HCT116 (cell line): ENCODE data around the gene PPP1R1B. TPM values are rescaled to one million over a fixed set of nuclear protein-coding genes. Genes with fewer than 3 reads are reported as not detected.

Experiments used
- ATAC-seq: fragments of 200-7000 bp; cut with Tn5 transposase; 2 replicates; pipeline ENCODE4 v1.9.1; 2020; ENCODE audit warnings: mild to moderate bottlenecking, moderate library complexity
- BruUV-seq: library from RNA; stranded (reverse); fragments of 400-500 nt; replicated peaks from 2 replicates; lab custom pipeline; 2021; lab: Mats Ljungman, UMichigan
- CTCF ChIA-PET: fragments of 300-600 bp; sonication (Branson Sonifier 250); formaldehyde crosslinking; loops from one replicate; lab custom pipeline; 2021; ENCODE audit warnings: antibody characterized with exemption; lab: Charles Lee
- POLR2A ChIA-PET: fragments of 300-600, 350-600 bp; sonication (Branson Sonifier 250); formaldehyde crosslinking; loops from one replicate; lab custom pipeline; 2021; ENCODE audit warnings: antibody characterized with exemption; lab: Charles Lee
- RAD21 ChIA-PET, 2 experiments: fragments of 300-600 bp; sonication (Branson Sonifier 250); formaldehyde crosslinking; loops; one replicate each; lab custom pipeline; 2023; ENCODE audit warnings: low total read pairs in 2 of 2; ENCODE audit not compliant: uncharacterized antibody in 2 of 2, unreplicated experiment in 2 of 2, low non-redundant PET in 1 of 2; lab: Charles Lee
- DNase-seq: peaks from one replicate; pipeline ENCODE4 v3.0.0-alpha.2; 2010; ENCODE audit warnings: low read depth, low spot score
- H2AFZ ChIP-seq: fragments of 200-600 bp; shearing (Covaris generic), sonication (generic); 2 replicates; pipeline ENCODE4 v1.6.1; 2017; ENCODE audit warnings: low read depth, mixed run types, mixed read lengths, antibody characterized with exemption, low read length; ENCODE audit not compliant: poor library complexity, severe bottlenecking
- H3K27ac ChIP-seq: 2 replicates; pipeline ENCODE4 v1.5.1; 2012; ENCODE audit warnings: low read depth, low read length
- H3K27me3 ChIP-seq: fragments of 200-600 bp; sonication (generic); 2 replicates; pipeline ENCODE4 v1.6.1; 2016; ENCODE audit warnings: mixed run types, low read length, mixed read lengths; ENCODE audit not compliant: insufficient read depth
- H3K36me3 ChIP-seq, 2 experiments: fragments of 200-500 bp in 1 of 2; fragments of 200-600 bp in 1 of 2; sonication (Bioruptor generic) in 1 of 2; sonication (generic) in 1 of 2; 2 replicates each; pipeline versions ENCODE4 v1.5.1 to v1.6.1; 2014 to 2016; ENCODE audit warnings: low read length in 2 of 2, inconsistent platforms in 1 of 2, mixed read lengths in 1 of 2, mixed run types in 1 of 2; ENCODE audit not compliant: insufficient read depth in 2 of 2, control insufficient read depth in 1 of 2
- H3K4me1 ChIP-seq, 2 experiments: fragments of 200-600 bp in 1 of 2; sonication (generic) in 1 of 2; 2 replicates each; pipeline versions ENCODE4 v1.5.1 to v1.6.1; 2012 to 2017; ENCODE audit warnings: low read length in 2 of 2, inconsistent platforms in 1 of 2, mild to moderate bottlenecking in 1 of 2, mixed read lengths in 1 of 2, mixed run types in 1 of 2, moderate library complexity in 1 of 2; ENCODE audit not compliant: insufficient read depth in 2 of 2, control insufficient read depth in 1 of 2
- H3K4me2 ChIP-seq: fragments of 200-600 bp; sonication (generic); 2 replicates; pipeline ENCODE4 v1.6.1; 2017; ENCODE audit warnings: mixed run types, low read length, mixed read lengths
- H3K4me3 ChIP-seq, 2 experiments: fragments of 200-600 bp in 1 of 2; sonication (generic) in 1 of 2; replicated peaks in 1 of 2; 2 replicates each; pipeline ENCODE4 v1.5.1; 2011 to 2016; ENCODE audit warnings: low read length in 2 of 2, control low read depth in 1 of 2, low read depth in 1 of 2, mild to moderate bottlenecking in 1 of 2, mixed read lengths in 1 of 2, mixed run types in 1 of 2
- H3K79me2 ChIP-seq: fragments of 200-600 bp; sonication (generic); 2 replicates; pipeline ENCODE4 v1.6.1; 2017; ENCODE audit warnings: mild to moderate bottlenecking, mixed run types, low read length, moderate library complexity, mixed read lengths; ENCODE audit not compliant: insufficient read depth
- H3K9ac ChIP-seq: fragments of 200-600 bp; sonication (generic); 2 replicates; pipeline ENCODE4 v1.6.1; 2016; ENCODE audit warnings: low read length, mixed read lengths
- H3K9me2 ChIP-seq: fragments of 200-600 bp; sonication (generic), shearing (Covaris generic); 2 replicates; pipeline ENCODE4 v1.6.1; 2017; ENCODE audit warnings: mixed run types, mild to moderate bottlenecking, moderate library complexity; ENCODE audit not compliant: insufficient read depth
- H3K9me3 ChIP-seq, 2 experiments: fragments of 200-500 bp in 1 of 2; fragments of 200-600 bp in 1 of 2; sonication (Bioruptor generic) in 1 of 2; sonication (generic) in 1 of 2; 2 replicates each; pipeline ENCODE4 v1.6.1; 2014 to 2017; ENCODE audit warnings: low read length in 2 of 2, mixed read lengths in 2 of 2, inconsistent platforms in 1 of 2, low read depth in 1 of 2, mild to moderate bottlenecking in 1 of 2, mixed run types in 1 of 2, moderate library complexity in 1 of 2; ENCODE audit not compliant: control insufficient read depth in 1 of 2, insufficient read depth in 1 of 2
- H4K20me1 ChIP-seq: fragments of 200-600 bp; sonication (generic), shearing (Covaris generic); 2 replicates; pipeline ENCODE4 v1.6.1; 2017; ENCODE audit warnings: mixed run types, mild to moderate bottlenecking, moderate library complexity; ENCODE audit not compliant: insufficient read depth
- intact Hi-C: fragments of 100-400 bp; cut with micrococcal nuclease; formaldehyde crosslinking; loops from 2 replicates; pipeline ENCODE4 v1.10.0; 2022
- total RNA-seq: library from RNA; stranded (reverse); gene quantifications from one replicate; pipeline ENCODE4 v1.2.1, GENCODE V29; 2021; ENCODE audit not compliant: unreplicated experiment
- TF ChIP-seq, protein P1 (sequence below): IDR thresholded peaks from 2 replicates; pipeline ENCODE4 v1.6.1; 2012
- TF ChIP-seq, protein P2 (sequence below), 3 experiments: fragments of 200-600 bp in 1 of 3; sonication (generic) in 1 of 3; IDR thresholded peaks in 2 of 3; conservative IDR thresholded peaks in 1 of 3; 2 replicates each; pipeline ENCODE4 v1.5.1; 2012 to 2017; ENCODE audit warnings: low read depth in 2 of 3, low read length in 2 of 3, antibody characterized with exemption in 1 of 3, borderline replicate concordance in 1 of 3, control low read depth in 1 of 3, mild to moderate bottlenecking in 1 of 3, mixed read lengths in 1 of 3, mixed run types in 1 of 3, moderate library complexity in 1 of 3; ENCODE audit not compliant: insufficient read depth in 1 of 3

The PPP1R1B gene
- total RNA-seq, 1 experiment from 2014 or later = 0.49 TPM

DNA sequence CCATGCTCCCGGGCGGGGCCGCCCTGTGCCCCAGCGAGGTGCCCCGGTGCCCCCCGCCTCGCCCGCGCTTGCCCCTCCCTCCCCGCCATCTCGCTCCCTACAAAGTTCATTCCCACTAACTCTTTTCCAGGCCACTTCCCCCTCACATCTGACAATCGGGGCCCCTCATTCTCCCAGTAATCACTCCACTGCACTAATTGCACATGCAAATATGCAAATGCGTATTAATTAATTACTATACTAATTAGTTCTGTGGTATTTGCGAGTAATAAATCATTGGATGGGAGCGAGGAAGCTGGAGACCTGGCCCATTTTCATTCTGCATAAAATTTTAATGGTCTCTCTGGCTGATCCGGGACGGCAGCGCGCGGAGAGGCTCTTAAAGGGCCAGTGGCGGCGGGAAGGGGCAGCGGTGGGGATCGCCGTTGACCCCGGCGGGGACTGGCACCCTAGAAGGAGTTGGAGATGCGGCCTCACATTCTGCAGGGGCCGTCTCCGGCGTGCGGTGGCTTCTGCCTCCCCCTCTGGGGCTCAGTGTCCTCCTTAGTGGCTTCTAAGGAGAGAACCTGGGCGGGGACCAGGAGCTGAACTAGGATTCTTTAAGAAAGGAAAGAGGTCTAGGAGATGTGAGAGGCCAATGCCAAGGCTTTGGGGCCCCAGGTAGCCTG lies 8.4 kb upstream of the PPP1R1B start:
- POLR2A ChIA-PET = no interaction called here
- no peaks in the 10 kb centered on the region for H3K9me3 ChIP-seq
- H3K27ac ChIP-seq = peak overlapping the region; percentile 40; the same call in 1 of the 2 replicates
- H4K20me1 ChIP-seq = no peaks in the 10 kb centered on the region
- H3K4me2 ChIP-seq = peak overlapping the region; percentile 95
- no peaks in the 10 kb centered on the region for H3K9me2 ChIP-seq
- RAD21 ChIA-PET = interaction anchor here in 1 of 2 experiments (1.2 kb wide), 1 partner anchor 17 kb away, joined by 4 read pairs; no protein-coding TSS in a partner anchor
- peak overlapping the region; percentile 50 to 62 for H3K4me3 ChIP-seq
- no peaks in the 10 kb centered on the region for H3K36me3 ChIP-seq
- H3K9ac ChIP-seq = peak overlapping the region; percentile 70
- intact Hi-C loops = no loop called here
- peaks cover 19 to 27% of the 10 kb centered on the region in 2 experiments; a peak in 3 of 4 replicates for H3K4me1 ChIP-seq
- H3K27me3 ChIP-seq = no peaks in the 10 kb centered on the region
- BruUV-seq = no TSS peak
- ATAC-seq = peak; percentile 51
- DNase-seq = no peak
- CTCF ChIA-PET = interaction anchor here (0.7 to 8.4 kb wide), 8 partner anchors 13 to 412 kb away, joined by 3 to 157 read pairs (median 4); partner anchors contain the start of gene ERBB2
- no peaks in the 10 kb centered on the region for H3K79me2 ChIP-seq
- TF ChIP-seq, protein P1, sequence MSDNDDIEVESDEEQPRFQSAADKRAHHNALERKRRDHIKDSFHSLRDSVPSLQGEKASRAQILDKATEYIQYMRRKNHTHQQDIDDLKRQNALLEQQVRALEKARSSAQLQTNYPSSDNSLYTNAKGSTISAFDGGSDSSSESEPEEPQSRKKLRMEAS = peak; percentile 42; the same call in 1 of the 2 replicates
- TF ChIP-seq, protein P2, sequence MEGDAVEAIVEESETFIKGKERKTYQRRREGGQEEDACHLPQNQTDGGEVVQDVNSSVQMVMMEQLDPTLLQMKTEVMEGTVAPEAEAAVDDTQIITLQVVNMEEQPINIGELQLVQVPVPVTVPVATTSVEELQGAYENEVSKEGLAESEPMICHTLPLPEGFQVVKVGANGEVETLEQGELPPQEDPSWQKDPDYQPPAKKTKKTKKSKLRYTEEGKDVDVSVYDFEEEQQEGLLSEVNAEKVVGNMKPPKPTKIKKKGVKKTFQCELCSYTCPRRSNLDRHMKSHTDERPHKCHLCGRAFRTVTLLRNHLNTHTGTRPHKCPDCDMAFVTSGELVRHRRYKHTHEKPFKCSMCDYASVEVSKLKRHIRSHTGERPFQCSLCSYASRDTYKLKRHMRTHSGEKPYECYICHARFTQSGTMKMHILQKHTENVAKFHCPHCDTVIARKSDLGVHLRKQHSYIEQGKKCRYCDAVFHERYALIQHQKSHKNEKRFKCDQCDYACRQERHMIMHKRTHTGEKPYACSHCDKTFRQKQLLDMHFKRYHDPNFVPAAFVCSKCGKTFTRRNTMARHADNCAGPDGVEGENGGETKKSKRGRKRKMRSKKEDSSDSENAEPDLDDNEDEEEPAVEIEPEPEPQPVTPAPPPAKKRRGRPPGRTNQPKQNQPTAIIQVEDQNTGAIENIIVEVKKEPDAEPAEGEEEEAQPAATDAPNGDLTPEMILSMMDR (IDR thresholded peaks at IDR 0.05 in 2 of 3, conservative IDR thresholded peaks at IDR 0.05 in 1 of 3; ENCODE audit: borderline replicate concordance in 1 of 3, insufficient read depth in 1 of 3, low read depth in 2 of 3, low read length in 2 of 3) = no peak
- TF ChIP-seq, all 23 proteins: peak for 1
- H2AFZ ChIP-seq = peak overlapping the region; percentile 90
